ENCODE data around the gene SLC36A1.

Gene SLC36A1

DNA sequence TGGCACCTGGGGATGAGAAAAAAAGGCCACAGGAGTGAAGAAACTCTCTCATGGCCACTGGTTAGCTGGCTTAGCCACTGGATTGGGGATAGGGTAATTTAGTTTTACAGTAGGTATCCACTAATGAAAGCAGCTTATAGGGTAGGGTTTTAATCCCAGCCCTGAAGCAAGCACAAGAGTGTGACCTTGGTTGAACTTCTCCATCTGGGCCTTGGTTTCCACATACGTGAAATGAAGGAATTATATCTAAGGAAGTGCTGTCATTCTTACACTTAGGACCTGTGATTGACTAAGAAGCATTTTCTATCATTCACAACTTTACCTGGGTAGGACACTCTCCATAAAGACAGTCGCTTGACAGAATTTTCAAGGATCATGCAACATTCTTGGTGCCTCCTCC is 94.2 kb downstream of the SLC36A1 start:
- DNase-seq (ENCODE audit: low read depth): no peak
- TF ChIP-seq, protein P1, sequence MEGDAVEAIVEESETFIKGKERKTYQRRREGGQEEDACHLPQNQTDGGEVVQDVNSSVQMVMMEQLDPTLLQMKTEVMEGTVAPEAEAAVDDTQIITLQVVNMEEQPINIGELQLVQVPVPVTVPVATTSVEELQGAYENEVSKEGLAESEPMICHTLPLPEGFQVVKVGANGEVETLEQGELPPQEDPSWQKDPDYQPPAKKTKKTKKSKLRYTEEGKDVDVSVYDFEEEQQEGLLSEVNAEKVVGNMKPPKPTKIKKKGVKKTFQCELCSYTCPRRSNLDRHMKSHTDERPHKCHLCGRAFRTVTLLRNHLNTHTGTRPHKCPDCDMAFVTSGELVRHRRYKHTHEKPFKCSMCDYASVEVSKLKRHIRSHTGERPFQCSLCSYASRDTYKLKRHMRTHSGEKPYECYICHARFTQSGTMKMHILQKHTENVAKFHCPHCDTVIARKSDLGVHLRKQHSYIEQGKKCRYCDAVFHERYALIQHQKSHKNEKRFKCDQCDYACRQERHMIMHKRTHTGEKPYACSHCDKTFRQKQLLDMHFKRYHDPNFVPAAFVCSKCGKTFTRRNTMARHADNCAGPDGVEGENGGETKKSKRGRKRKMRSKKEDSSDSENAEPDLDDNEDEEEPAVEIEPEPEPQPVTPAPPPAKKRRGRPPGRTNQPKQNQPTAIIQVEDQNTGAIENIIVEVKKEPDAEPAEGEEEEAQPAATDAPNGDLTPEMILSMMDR (IDR thresholded peaks at IDR 0.05; ENCODE audit: insufficient read depth, low read depth, low read length, missing control alignments): no peak
- no peak overlapping the region for H3K4me3 ChIP-seq (ENCODE audit: low read depth, low read length)

All from GM12865 (cell line).